ENCODE results near the gene GPX2.

The GPX2 gene

GRCh38 chr14:64968167-64968566 is 25.6 kb upstream of the GPX2 start:
- H3K9me3 ChIP-seq (ENCODE audit: insufficient read depth, low read length, severe bottlenecking): no peaks in the 10 kb centered on the region
- H3K4me1 ChIP-seq (ENCODE audit: insufficient read depth, low read length): peaks cover 28% of the 10 kb centered on the region
- H3K9ac ChIP-seq (ENCODE audit: low read depth, low read length): no peak overlapping the region
- no peak overlapping the region for H3K4me3 ChIP-seq (ENCODE audit: low read depth in 1 of 2, low read length in 2 of 2)
- no peak for ATAC-seq (ENCODE audit: insufficient read depth, low read depth)
- H3K4me2 ChIP-seq (ENCODE audit: insufficient read depth, low read length): no peak overlapping the region
- TF ChIP-seq CTCF (IDR thresholded peaks at IDR 0.05; ENCODE audit: borderline replicate concordance, extremely low read depth, low read length, poor library complexity, severe bottlenecking) (no peak), EZH2 (IDR thresholded peaks at IDR 0.05; ENCODE audit: borderline replicate concordance, low read depth, low read length, severe bottlenecking) (no peak)
- no peak overlapping the region for H2AFZ ChIP-seq (ENCODE audit: low read depth, low read length)
- peaks cover 7% of the 10 kb centered on the region; the same call in 1 of the 2 replicates for H4K20me1 ChIP-seq (ENCODE audit: insufficient read depth, low read length)
- no peak for DNase-seq
- no peaks in the 10 kb centered on the region for H3K79me2 ChIP-seq (ENCODE audit: insufficient read depth, low read length)
- no peak overlapping the region for H3K27ac ChIP-seq (ENCODE audit: low read length)
- H3K27me3 ChIP-seq (ENCODE audit: insufficient read depth, low read length, poor library complexity): no peaks in the 10 kb centered on the region
- 0 out of 2 replicates have a peak, but pooled peaks cover 3% of the 10 kb centered on the region for H3K36me3 ChIP-seq (ENCODE audit: insufficient read depth, low read length)

DNA sequence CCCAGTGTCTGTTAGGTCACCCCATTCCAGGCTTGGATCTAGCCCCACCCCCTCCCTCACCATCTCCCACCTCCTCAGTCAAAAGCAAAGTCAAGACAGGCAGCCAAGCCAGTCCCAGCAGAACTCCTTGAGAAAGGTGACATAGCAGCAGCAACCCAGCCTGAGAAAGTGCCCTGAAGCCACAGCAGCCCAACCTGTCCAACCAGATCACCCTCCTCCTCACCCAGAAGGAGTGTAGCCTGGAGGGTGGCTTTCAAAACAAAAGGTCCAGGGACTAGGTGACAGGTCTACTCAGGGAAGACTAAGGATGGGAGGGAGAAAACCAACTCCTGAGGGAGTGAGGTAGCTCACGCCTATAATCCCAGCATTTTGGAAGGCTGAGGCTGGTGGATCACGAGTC is 24.4 kb upstream of the GPX2 start:
- H3K27ac ChIP-seq (ENCODE audit: low read length): no peak overlapping the region
- H3K9ac ChIP-seq (ENCODE audit: low read depth, low read length): no peak overlapping the region
- peaks cover 22% of the 10 kb centered on the region for H3K4me1 ChIP-seq (ENCODE audit: insufficient read depth, low read length)
- TF ChIP-seq CTCF (IDR thresholded peaks at IDR 0.05; ENCODE audit: borderline replicate concordance, extremely low read depth, low read length, poor library complexity, severe bottlenecking) (no peak), EZH2 (IDR thresholded peaks at IDR 0.05; ENCODE audit: borderline replicate concordance, low read depth, low read length, severe bottlenecking) (no peak)
- H3K27me3 ChIP-seq (ENCODE audit: insufficient read depth, low read length, poor library complexity): no peaks in the 10 kb centered on the region
- no peak overlapping the region for H3K4me2 ChIP-seq (ENCODE audit: insufficient read depth, low read length)
- no peaks in the 10 kb centered on the region for H3K9me3 ChIP-seq (ENCODE audit: insufficient read depth, low read length, severe bottlenecking)
- H3K79me2 ChIP-seq (ENCODE audit: insufficient read depth, low read length): no peaks in the 10 kb centered on the region
- 0 out of 2 replicates have a peak, but pooled peaks cover 3% of the 10 kb centered on the region for H3K36me3 ChIP-seq (ENCODE audit: insufficient read depth, low read length)
- no peak for DNase-seq
- ATAC-seq (ENCODE audit: insufficient read depth, low read depth): no peak
- H4K20me1 ChIP-seq (ENCODE audit: insufficient read depth, low read length): peaks cover 7% of the 10 kb centered on the region; the same call in 1 of the 2 replicates
- H2AFZ ChIP-seq (ENCODE audit: low read depth, low read length): no peak overlapping the region
- no peak overlapping the region for H3K4me3 ChIP-seq (ENCODE audit: low read depth in 1 of 2, low read length in 2 of 2)

DNA sequence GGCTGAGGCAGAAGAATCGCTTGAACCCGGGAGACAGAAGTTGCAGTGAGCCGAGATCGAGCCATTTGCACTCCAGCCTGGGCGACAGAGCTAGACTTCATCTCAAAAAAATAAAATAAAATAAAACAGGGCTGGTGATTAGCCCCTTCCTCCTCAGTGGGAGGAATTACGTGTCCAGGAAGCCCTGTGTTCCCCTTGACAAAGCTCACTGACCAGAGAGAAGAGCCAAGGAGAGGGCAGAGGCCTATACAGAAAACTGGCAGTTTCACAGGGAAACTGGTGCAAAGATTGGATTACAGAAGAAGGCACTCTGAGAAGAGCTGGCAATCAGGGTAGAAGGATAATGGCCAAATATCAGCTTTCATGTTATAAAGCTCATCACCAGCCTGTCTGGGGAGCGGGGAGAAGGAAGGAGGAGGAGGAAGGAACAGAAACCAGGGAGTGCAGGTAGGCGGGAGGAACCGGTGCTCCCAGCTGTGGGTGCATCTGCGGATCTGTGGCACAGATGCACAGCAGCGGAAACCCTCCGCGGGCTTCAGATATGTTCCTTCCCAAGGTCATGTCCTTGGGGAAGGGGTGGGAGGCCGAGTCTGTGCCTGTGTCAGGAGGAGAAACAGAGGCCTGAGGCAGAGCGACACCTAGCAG is 22.9 kb upstream of the GPX2 start:
- Histone ChIP-seq H3K9ac (ENCODE audit: low read depth, low read length) (no peak overlapping the region), H4K20me1 (ENCODE audit: insufficient read depth, low read length) (peaks cover 9% of the 10 kb centered on the region; the same call in 1 of the 2 replicates), H3K4me1 (ENCODE audit: insufficient read depth, low read length) (peaks cover 9% of the 10 kb centered on the region; the same call in 1 of the 2 replicates), H3K27ac (ENCODE audit: low read length) (no peak overlapping the region), H3K4me3 (ENCODE audit: low read depth in 1 of 2, low read length in 2 of 2) (no peak overlapping the region), H3K9me3 (ENCODE audit: insufficient read depth, low read length, severe bottlenecking) (no peaks in the 10 kb centered on the region), H2AFZ (ENCODE audit: low read depth, low read length) (no peak overlapping the region), H3K27me3 (ENCODE audit: insufficient read depth, low read length, poor library complexity) (no peaks in the 10 kb centered on the region), H3K79me2 (ENCODE audit: insufficient read depth, low read length) (no peaks in the 10 kb centered on the region), H3K36me3 (ENCODE audit: insufficient read depth, low read length) (0 out of 2 replicates have a peak, but pooled peaks cover 3% of the 10 kb centered on the region), H3K4me2 (ENCODE audit: insufficient read depth, low read length) (no peak overlapping the region)
- TF ChIP-seq CTCF (IDR thresholded peaks at IDR 0.05; ENCODE audit: borderline replicate concordance, extremely low read depth, low read length, poor library complexity, severe bottlenecking) (no peak), EZH2 (IDR thresholded peaks at IDR 0.05; ENCODE audit: borderline replicate concordance, low read depth, low read length, severe bottlenecking) (no peak)
- no peak for ATAC-seq (ENCODE audit: insufficient read depth, low read depth)
- DNase-seq: no peak

Measured in DND-41 (cell line).